ENCODE data around the gene PHYH. TPM values are rescaled to one million over a fixed set of nuclear protein-coding genes. Genes with fewer than 3 reads are reported as not detected.
A peak's percentile ranks its signal among the peaks of the same experiment; 100 is the strongest.

The PHYH gene
- total RNA-seq (23.1 and 31.5 TPM in 2 replicates), polyA plus RNA-seq (21.8 and 28.6 TPM in 2 replicates), polyA minus RNA-seq (ENCODE audit: low replicate concordance) (4.5 and 16.8 TPM in 2 replicates)
- 22.6 and 30.5 TPM in 2 replicates for polyA plus RNA-seq (2012)

- Histone ChIP-seq H3K4me2 (ENCODE audit: extremely low read depth, insufficient read depth, low read length) (peak within 1 kb of the TSS; percentile 90), H3K27me3 (ENCODE audit: control insufficient read depth, insufficient read depth, low read length) (no peaks in the 10 kb centered on the region), H3K4me3 (replicated peaks in 1 of 4; ENCODE audit: control extremely low read depth in 1 of 4, insufficient read depth in 1 of 4, low read depth in 3 of 4, low read length in 4 of 4) (peak within 1 kb of the TSS; percentile 49 to 78 (median 60)), H3K79me2 (ENCODE audit: control insufficient read depth, insufficient read depth, low read length) (no peaks in the 10 kb centered on the region), H3K9ac (ENCODE audit: insufficient read depth, low read length) (peak within 1 kb of the TSS; percentile 85), H3K36me3 (ENCODE audit: control insufficient read depth, insufficient read depth, low read length) (no peaks in the 10 kb centered on the region), H3K27ac (ENCODE audit: insufficient read depth, low read length) (peak within 1 kb of the TSS; percentile 77), H4K20me1 (ENCODE audit: control insufficient read depth, extremely low read depth, insufficient read depth, low read length) (no peaks in the 10 kb centered on the region), H2AFZ (ENCODE audit: low read length) (peak within 1 kb of the TSS; percentile 77), H3K9me3 (ENCODE audit: control insufficient read depth, insufficient read depth, low read depth, low read length) (no peaks in the 10 kb centered on the region), H3K4me1 (ENCODE audit: control insufficient read depth, extremely low read depth, insufficient read depth, low read length) (no peaks in the 10 kb centered on the region)
- no peak for TF ChIP-seq EZH2 (IDR thresholded peaks at IDR 0.05; ENCODE audit: low read length, missing control alignments)
- TF ChIP-seq, protein P1, sequence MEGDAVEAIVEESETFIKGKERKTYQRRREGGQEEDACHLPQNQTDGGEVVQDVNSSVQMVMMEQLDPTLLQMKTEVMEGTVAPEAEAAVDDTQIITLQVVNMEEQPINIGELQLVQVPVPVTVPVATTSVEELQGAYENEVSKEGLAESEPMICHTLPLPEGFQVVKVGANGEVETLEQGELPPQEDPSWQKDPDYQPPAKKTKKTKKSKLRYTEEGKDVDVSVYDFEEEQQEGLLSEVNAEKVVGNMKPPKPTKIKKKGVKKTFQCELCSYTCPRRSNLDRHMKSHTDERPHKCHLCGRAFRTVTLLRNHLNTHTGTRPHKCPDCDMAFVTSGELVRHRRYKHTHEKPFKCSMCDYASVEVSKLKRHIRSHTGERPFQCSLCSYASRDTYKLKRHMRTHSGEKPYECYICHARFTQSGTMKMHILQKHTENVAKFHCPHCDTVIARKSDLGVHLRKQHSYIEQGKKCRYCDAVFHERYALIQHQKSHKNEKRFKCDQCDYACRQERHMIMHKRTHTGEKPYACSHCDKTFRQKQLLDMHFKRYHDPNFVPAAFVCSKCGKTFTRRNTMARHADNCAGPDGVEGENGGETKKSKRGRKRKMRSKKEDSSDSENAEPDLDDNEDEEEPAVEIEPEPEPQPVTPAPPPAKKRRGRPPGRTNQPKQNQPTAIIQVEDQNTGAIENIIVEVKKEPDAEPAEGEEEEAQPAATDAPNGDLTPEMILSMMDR (conservative IDR thresholded peaks at IDR 0.05 in 1 of 2, IDR thresholded peaks at IDR 0.05 in 1 of 2; ENCODE audit: low read depth in 1 of 2, low read length in 2 of 2) = no peak
- DNase-seq (ENCODE audit: low read depth in 2 of 2) = peak; percentile 80 to 86
These were observed at the start of gene PHYH for GRCh38 chr10:13299437-13300287. Gene PHYH (minus strand): TSS chr10:13300064. CDS start chr10:13300042, 22 bp downstream.

DNA sequence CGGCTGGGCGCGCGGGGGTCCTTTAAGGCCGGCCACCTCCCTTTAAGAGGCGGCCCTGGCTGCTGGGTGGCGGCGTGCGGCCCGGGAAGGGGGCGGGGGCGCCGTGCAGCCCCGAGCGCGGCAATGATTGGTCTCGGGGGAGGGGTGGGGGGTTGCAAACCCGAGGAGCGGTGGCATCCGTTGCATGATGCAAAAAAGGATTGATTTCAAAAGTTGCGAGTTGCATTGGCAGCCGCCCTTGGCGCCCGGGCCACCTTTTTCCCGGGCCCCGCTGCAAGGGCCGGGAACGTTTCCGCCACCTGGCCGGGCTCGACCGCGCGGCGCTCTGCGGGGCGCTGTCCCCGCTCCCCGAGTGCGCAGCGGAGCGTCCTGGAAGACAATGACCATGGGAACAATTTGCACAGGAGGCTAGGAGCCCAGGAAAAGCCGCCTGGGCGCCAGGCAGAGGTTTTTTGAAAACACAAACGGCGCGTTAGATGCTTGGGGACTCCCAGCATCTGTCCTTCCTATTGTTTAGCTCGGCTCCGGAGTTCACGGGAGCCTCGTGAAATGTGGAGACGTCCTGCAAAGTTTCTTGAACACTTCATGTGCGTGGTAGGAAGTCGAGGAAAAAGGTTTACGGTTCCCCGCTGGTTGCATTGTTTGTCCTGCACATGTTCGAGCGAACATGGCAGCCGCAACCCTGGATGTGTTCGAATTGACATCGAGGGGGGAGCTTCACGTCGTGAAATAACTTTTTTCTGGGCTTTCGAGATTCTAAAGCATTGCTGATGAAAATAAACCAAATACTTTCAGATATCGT is 48.6 kb upstream of the PHYH start, which contains the start of gene SEPHS1:
SEPHS1 (minus strand) TSS at position 78 of the 802 bp plus-strand sequence. CDS start 3,343 bp downstream, outside the sequence.
- no peaks in the 10 kb centered on the region for H3K9me3 ChIP-seq (ENCODE audit: control insufficient read depth, insufficient read depth, low read depth, low read length)
- H3K27me3 ChIP-seq (ENCODE audit: control insufficient read depth, insufficient read depth, low read length) = peaks cover 22% of the 10 kb centered on the region
- H2AFZ ChIP-seq (ENCODE audit: low read length) = peak within 1 kb of the TSS; percentile 38
- H3K9ac ChIP-seq (ENCODE audit: insufficient read depth, low read length) = peak within 1 kb of the TSS; percentile 80
- peak; percentile 74 to 84 for DNase-seq (ENCODE audit: low read depth in 2 of 2)
- H3K4me3 ChIP-seq (replicated peaks in 1 of 4; ENCODE audit: control extremely low read depth in 1 of 4, insufficient read depth in 1 of 4, low read depth in 3 of 4, low read length in 4 of 4) = peak within 1 kb of the TSS; percentile 67 to 82 (median 73)
- H3K27ac ChIP-seq (ENCODE audit: insufficient read depth, low read length) = peak within 1 kb of the TSS; percentile 67
- H4K20me1 ChIP-seq (ENCODE audit: control insufficient read depth, extremely low read depth, insufficient read depth, low read length) = no peaks in the 10 kb centered on the region
- H3K36me3 ChIP-seq (ENCODE audit: control insufficient read depth, insufficient read depth, low read length) = no peaks in the 10 kb centered on the region
- peaks cover 7% of the 10 kb centered on the region for H3K4me1 ChIP-seq (ENCODE audit: control insufficient read depth, extremely low read depth, insufficient read depth, low read length)
- H3K4me2 ChIP-seq (ENCODE audit: extremely low read depth, insufficient read depth, low read length) = peak within 1 kb of the TSS; percentile 97
- no peak for TF ChIP-seq EZH2 (IDR thresholded peaks at IDR 0.05; ENCODE audit: low read length, missing control alignments)
- TF ChIP-seq, protein P1 (conservative IDR thresholded peaks at IDR 0.05 in 1 of 2, IDR thresholded peaks at IDR 0.05 in 1 of 2; ENCODE audit: low read depth in 1 of 2, low read length in 2 of 2) = peak in 1 of 2 donors; percentile 5
- H3K79me2 ChIP-seq (ENCODE audit: control insufficient read depth, insufficient read depth, low read length) = peaks cover 20% of the 10 kb centered on the region
